Inferior parietal cortex (tissue), 1 donor: ENCODE data around the gene USP22.
"Not testable (repeated sequence)": the region's sequence is repeated elsewhere in the genome, so short reads cannot be mapped to it uniquely, and the experiment has no call there.

ENCODE experiments used
- DNase-seq: peaks from one replicate; pipeline ENCODE4 v3.0.0-alpha.2; 2016; ENCODE audit errors: extremely low spot score

USP22 gene

DNA sequence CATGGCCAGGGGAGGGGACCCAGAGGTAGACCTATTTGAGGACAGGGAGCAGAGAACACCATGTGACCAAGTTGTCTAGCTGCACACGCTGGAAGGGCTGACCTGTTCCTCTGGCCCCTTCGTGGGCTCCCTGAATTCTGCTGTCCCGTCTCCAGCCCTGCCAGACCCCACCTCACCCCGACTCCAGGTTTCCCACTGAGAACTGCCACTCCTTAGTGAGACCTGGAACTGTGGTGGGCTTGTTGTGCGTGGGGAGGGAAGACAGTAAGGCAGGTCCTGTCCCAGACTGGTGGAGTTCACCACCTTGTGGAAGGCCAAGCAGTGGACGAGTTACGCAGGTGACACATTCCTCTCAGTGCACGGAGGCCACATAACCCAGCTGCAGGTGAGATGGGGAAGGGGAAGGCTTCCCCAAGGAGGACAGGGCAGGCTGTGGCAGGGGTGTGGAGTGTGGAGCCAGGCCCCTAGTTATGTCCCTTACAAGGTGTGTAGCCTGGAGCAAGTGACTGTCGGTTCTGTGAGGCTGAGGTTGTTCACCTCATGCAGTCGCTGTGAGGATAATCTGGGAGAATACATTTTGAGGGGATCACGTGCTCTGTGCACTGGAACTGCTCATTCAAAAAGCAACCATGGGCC lies 54.7 kb downstream of the USP22 start:
- DNase-seq = no peak

DNA sequence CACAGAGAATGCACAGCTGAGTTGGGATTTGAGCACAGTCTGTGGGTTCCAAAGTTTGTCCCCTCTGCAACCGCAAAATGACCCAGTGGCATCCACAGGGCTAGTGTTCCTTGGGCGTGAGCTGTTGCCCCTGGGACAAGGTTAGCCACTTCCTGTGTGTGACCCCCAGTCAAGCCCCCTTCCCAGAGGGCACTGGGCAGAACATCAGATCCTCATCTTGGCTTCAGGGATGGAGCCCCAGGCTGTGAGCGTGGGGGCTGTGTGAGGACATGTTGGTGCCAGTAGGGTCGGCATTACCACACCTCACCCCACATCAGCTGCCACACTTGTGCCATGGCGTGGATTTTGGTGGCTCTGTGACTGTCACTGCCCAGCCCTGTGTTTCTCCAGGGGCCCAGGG lies 55.3 kb downstream of the USP22 start:
- no peak for DNase-seq

DNA sequence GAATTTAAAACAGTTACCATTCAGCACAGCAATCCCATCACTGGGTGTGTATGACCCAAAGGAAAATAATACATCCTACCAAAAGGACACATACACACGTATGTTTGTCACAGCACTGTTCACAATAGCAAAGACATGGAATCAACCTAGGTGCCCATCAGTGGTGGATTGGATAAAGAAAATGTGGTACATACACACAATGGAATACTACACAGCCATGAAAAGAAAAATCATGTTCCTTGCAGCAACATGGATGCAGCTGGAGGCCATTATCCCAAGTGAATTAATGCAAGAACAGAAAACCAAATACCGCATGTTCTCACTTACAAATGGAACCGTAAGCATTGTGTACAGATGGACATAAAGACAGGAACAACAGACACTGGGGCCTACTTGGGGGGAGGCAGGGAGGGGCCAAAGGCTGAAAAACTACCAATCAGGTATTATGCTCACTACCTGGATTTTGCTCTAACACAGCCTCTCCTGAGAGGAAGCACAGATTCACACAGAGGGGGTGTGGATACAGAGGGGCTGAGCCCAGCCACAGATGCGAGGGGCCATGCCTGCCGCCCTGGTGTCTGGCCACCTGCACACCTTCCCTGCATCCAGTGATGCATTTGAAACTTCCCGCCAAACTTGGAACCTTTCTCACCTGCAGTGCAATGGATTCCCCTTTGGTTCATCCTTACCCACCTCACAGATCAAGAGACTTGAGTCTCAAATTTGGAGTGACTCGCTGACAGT lies 55.9 kb downstream of the USP22 start:
- no peak for DNase-seq

DNA sequence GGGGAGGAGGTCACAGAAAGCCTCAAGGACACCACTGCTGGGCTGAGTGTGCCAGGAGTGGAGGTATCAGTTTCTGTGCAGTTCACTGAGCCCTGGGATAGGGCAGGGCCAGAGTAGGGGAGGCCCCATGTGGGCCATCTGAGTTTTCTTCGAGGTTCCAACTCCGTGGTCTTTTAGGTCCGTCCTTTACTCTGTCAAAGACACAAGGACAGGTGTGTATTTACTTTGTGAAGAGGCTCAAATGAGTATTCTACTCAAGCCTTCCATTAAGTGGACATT lies 59.5 kb downstream of the USP22 start:
- DNase-seq = no peak

DNA sequence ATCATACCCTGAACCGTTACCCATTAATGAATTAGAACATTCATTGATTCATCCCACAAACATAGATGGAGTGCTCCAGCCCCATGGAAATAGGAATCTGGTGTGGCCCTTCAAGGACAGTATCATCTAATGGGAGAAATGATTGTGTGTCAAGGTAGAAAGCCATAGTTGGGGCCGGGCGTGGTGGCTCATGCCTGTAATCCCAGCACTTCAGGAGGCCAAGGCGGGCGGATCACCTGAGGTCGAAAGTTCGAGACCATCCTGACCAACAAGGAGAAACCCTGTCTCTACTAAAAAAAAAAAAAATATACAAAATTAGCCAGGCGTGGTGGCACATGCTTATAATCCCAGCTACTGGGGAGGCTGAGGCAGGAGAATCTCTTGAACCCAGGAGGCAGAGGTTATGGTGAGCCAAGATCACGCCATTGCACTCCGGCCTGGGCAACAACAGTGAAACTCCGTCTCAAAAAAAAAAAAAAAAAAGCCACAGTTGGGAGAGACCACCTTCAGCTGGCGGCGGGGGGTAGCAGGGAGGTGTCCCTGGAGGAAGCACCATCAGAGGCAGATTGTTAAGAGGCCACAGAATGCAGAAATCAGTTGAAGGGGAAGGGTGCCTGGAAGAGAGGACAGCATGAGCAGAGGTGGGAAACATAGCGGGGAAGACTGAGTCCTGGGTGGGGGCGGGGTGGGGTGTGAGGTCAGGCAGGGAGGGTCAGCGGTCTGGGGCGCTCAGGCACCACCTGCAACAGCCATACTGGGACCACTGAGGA lies 60.0 kb downstream of the USP22 start:
- DNase-seq = no peak

DNA sequence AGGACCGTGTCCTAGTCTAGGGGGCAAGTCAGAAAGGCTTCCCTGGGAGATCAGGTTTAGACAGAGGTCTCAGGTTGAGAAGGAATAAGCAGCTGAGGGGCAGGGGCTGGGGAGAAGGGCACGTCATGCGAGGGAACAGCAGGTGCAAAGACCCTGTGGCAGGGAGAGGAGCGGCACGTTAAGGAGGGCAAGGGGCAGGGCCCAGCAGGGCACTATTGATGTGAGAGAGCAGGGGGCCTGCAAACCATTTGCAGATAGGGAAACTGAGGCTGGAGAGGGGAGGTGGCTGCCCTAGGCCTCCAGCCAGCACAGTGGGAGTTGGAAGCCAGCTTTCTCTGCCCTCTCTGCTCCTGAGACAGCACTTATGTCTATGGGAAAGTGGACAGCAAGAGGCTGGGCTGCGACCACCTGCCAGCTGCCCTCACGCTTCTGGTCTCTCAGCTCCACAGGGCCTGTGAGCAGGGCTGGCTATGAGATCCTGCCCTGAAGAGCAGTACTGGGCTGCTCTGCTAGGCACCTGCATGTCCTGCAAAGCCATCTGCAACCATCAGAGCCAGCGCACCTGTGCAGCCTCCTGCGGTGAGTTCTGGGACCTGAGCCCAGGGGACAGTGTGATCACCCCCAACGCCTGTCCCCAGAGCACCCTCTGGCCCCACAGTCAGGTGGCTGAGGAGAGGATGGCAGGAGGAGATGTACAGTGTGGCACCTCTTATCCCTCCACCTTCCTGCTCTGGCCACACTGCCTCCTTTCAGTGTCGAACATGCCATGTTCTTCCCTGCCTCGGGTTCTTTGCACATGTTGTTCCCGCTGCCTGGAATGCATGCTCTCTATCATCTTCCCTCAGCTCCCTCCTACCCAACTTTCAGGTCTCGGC lies 61.5 kb downstream of the USP22 start:
- no peak for DNase-seq

DNA sequence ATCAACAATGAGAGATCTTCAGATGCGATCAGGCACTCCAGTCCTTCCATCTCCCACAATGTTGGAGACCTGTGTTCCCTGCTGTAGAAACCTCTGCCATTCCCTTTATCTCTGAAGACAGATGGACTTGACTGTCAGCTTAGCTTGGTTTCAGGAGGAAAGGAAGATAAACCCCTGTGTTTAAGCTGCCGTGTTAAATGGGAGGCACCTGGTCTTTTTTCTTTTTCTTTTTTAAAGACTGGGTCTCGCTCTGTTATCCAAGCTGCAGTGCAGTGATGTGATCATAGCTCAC lies 63.1 kb downstream of the USP22 start:
- no peak for DNase-seq

DNA sequence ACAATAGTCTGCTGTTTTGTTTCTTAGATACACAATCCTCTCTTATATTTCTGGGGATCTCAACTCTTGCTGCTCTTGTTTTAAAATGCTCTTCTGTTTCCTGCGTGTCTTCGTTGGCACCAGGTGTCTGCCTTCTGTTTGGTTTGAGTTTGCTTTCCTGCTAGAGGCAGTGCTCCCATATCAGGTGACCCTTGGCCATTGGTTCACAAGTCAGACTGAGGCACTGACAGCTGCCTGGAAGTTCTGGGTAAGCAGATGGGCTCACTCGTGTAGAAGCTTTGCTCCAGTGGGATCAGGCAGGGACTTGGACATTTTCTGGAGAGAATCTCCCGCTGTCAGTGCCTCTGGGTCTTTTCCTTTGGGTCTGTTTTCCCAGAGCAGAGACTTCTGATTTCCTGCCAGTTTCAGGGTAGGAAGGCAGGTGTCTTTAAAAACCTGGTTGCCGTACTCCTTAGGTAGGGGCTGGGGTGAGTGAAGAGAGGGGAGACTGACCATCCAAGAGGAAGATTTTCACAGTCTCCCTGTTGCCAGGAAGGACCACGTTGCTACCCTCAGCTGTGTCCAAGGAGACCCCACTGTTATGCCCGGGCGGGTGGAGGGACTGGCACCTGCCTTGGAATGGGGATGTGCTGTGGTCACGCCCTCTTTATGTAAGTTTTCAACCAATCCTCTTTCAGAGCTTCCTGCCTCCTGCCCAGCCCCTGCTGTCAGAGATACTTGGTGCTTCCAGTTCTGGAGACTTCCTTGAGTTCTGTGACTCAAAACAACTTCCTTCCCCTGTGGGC lies 63.6 kb downstream of the USP22 start:
- DNase-seq = not testable (repeated sequence)

DNA sequence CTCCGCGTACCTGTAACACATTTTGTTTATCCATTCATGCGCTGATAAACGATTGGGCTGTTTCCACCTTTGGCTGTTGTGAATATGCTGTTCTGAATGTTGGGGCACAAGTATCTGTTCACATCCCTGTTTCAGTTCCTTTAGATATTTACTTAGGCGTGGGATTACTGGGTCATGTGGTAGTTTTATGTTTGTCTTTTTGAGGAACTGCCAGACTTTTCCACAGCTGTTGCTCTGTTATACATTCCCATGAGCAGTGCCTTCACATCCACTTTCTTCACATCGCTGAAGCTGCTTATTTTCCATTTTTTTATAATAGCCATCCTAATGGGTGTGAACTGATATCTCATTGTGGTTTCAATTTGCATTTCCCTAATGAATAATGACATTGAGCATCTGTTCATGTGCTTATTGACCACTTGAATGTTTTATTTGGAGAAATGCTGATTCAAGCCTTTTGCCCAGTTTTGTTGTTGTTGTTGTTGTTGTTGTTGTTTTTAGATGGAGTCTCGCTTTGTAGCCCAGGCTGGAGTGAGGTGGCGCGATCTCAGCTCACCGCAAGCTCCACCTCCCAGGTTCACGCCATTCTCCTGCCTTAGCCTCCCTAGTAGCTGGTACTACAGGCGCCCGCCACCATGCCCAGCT lies 65.1 kb downstream of the USP22 start:
- not testable (repeated sequence) for DNase-seq

DNA sequence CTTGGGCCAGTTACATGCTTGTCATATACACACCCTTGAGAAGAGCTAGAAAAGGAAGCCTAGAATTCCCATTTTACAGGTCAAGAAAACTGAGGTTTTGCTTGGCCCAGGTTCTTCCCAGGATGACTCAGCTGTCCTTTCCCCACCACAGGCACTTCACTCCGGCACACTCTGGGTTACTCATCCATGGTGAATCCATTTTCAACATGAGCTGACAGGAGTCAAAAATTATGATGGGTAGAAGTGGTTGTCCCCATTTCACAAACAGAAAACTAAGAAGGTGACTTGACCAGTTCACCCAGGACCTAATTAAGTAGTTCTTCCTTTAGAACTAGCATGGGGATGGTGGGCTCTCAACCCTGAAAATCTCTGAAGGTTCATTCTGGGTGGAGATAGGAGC lies 67.2 kb downstream of the USP22 start:
- DNase-seq = no peak

DNA sequence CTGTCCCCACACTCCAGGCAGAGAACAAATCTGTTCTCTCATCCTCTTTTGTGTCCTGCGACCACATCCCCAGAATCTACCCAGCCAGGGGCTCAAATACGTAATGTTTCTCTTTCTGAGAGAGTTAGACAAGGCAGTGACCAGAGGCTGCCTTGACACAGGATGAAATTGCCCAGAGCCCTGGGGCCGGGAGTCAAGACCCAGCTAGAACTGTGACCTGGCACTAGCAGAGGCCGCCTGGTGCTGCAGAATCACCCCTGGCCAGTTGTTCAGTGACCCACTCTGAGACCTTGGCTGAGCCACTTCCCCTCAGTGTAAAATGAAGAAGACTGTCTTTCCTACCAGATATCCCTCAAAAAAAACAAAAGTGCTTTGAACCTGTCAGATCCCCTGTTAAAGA lies 72.5 kb downstream of the USP22 start:
- DNase-seq = no peak

DNA sequence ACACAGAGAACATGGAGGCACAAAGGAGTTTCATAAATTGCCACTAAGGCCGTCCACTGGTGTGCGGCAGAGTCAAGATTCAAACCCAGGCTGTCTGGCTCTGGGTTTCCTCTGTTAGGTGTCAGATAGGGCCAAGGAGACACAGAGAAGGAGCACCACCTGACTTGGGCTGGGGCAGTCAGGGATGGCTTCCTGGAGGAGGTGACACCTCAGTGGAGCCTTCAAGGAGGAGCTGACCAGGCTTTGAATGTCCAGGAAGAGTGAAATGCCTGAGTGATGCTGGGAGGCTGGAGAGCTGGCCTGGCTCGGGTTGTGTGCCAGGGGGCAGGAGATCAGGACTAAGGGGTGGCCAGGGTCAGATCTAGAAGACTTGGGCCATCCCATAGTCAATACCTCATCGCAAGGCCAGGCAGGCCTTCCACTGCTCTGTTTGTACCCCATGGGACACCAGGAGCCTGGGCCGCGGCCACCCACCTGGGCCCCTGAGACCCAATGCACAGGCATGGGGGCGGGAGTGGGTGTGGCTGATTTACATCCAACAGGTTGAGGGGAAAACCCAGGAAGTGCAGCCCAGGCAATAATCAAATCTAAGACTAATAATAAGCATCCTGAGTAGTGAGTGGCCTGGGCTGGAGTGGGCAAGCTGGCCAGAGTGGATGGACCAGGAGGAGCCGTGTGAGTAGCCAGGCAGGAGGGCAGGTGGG lies 73.7 kb downstream of the USP22 start:
- no peak for DNase-seq

DNA sequence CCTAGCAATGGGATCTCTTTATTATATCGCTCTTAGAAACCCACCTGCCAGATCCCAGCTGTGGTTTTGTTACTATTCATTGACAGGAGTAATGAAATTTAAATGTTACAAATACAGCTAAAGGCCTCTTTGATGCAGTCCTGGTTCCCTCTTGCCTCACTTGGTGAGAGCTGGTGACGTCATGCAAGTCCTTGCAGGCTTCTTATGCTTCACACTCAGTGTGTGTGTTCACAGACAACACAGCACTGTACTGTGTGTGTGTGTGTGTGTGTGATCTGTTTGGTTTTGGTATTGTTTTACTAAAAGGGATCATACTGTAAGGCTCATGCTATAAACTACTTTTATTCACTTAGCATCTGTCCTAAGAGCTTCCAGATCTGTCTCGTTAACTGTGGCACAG lies 75.0 kb downstream of the USP22 start:
- no peak for DNase-seq

DNA sequence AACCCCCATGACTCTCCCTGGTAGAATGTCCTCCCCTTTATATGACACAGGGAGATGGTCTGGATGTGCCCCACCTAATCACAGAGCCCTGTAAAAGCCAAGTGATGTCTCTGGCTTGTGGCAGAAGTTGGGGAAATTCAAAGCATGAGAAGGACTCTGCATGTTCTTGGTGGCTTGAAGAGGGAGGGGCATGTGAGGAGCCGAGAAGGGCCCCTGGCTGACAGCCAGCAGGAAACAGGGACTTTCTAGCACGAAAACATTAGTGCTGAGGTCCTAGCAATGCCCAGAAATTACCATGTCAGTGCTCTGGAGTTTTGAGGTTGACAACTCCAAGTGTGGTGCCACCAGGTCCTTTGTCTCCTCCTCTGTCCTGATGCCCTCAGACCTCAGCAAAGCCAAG lies 75.9 kb downstream of the USP22 start:
- DNase-seq = no peak

DNA sequence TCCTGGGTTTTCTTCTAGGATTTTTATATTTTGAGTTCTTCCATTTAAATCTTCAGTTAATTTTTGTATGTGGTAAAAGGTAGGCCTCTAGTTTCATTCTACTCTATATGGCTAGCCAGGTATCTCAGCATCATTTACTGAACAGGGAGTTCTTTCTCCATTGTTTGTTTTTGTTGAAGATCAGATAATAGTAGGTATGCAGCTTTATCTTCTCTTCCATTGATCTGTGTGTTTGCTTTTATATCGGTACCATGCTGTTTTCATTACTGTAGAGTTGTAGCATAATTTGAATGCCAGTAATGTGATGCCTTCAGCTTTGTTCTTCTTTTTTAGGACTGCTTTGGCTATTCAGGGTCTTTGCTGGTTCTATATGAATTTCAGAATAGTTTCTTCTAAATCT lies 77.3 kb downstream of the USP22 start:
- no peak for DNase-seq

DNA sequence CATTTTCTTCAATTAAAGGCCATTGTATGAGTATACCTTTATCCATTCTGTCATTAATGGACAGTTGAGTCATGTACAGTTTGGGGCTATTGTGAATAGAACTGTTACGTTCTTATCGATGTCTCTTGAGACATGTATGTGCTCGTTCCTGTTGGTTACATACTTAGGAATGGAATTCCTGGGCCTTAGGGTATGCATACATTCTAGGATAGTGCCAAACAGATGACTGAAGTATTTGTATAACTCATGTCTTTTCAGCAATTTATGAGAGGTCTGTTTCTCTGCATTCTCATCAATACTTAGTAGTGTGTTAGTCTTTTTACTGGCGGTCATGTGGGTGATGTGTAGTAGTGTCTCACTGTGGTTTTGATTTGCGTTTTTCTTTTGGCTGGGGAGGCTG lies 81.2 kb downstream of the USP22 start:
- DNase-seq = no peak

DNA sequence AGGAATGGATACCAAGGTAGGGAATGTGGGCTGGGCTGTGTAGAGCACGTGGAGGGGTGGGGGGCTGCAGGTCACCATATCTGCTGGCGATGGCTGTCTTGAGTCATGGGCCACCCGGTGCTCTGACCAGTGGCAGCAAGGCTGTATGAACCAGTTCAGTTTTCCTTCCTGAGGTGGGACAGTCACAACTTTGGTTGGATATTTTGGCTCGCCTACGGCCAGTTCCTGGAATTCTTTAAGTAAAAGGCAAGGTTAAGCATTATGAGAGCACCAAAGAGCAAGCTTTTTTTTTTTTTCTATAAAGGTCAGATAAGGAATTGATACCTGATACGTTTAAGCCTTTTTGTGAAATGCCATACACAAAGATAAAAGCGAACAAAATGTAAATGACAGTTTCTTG lies 81.9 kb downstream of the USP22 start:
- no peak for DNase-seq

DNA sequence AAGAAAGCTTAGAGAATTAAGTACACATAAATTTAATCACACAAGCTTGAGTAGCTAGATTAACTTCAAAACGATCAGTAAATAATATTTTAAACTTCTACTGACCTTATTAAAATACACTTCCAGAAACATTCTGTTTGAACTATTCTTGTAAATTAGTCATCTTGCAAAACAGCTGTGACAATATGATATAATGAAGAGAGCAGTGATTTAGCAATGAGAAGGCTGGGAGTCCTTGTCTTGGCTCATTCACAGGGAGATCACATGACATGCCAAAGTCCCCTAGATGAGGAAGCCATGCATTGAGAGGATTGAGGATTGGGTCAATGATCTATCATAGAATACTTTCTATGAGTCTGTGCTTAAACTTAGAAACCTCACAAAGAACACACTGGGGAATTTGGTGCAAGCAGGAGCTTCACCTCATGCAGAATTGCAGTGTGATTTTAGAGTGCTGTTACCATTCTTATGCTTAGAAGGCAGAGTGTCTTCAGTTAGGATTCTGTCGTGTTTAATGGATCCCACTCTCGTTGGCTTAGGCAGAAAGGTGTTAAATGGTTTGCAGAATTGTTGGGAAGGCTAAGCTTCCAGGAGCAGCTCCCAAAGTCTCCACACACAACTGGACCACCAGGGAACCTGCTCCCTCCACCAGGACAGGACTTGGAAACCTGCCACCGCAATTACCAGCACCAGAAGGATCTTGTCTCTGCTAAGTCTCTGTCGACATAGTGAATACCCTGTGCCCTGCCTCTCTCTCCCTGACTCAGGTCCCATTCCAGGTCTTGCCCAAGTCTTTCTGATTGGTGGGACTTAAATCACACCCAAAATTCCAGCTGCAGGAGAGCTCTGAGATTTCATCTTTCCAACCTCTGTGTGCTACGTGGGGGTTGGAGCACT lies 87.1 kb downstream of the USP22 start:
- DNase-seq = no peak

DNA sequence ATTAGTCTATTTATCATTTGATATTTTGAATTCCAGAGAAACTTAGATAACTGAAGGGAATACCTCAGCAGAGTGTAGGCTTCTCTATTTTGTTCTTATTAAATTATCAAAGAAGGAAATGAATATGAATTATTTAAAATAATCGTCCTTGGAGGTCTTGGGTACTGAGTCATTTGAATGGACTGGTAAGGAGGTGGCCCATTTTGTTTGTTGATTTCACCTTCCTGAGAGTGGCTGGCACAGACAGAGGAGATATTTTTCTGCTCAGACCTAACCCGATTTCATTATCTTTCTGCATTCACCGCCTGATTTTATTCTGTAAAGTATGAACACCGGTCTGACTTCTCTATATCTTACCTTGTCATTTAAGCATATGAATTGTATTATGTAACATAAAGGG lies 88.0 kb downstream of the USP22 start:
- DNase-seq = no peak

DNA sequence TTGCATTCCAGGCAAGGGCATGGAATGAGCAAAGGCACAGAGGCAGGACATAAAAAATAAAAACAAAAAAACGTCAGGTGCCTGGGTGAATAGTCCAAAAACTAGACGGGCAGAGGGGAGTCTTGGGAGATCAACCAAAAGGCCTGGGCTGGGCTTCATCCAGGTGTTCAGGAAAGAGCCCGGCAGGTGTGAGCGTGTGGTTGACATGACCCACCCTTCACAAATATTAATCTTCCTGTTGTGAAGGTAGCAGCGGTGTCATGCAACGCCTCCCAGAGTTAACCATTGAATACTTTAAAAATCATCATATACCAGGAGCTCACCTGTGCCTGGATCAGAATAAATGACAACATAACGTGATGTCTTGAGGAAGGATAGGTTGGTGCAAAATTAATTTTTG lies 90.6 kb downstream of the USP22 start:
- no peak for DNase-seq
